ENCODE data around the gene MAGI2.

MAGI2 gene

DNA sequence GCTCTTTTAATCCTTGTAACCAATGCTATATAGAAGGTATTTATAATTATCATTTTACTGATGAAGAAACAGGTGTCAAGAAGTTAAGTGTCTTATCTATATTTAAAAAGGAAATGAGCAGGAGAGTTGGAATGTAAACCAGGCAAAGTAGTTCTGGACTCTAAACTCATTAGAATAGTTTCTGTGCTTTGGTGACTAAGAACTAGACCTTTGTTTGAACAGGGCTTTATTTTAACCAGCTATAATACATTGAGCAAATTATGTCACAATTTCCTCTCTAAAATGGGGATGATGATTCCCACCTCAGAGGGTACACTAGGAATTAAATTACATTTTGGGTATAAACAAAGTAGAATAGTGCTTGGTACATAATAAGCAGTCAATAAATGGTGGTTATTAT, 236.0 kb downstream of the MAGI2 start:
- no peak overlapping the region for H3K4me3 ChIP-seq (replicated peaks; ENCODE audit: low read depth, low read length)
- DNase-seq (ENCODE audit: extremely low read depth, low read depth), result no peak
- TF ChIP-seq, protein P1, sequence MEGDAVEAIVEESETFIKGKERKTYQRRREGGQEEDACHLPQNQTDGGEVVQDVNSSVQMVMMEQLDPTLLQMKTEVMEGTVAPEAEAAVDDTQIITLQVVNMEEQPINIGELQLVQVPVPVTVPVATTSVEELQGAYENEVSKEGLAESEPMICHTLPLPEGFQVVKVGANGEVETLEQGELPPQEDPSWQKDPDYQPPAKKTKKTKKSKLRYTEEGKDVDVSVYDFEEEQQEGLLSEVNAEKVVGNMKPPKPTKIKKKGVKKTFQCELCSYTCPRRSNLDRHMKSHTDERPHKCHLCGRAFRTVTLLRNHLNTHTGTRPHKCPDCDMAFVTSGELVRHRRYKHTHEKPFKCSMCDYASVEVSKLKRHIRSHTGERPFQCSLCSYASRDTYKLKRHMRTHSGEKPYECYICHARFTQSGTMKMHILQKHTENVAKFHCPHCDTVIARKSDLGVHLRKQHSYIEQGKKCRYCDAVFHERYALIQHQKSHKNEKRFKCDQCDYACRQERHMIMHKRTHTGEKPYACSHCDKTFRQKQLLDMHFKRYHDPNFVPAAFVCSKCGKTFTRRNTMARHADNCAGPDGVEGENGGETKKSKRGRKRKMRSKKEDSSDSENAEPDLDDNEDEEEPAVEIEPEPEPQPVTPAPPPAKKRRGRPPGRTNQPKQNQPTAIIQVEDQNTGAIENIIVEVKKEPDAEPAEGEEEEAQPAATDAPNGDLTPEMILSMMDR (IDR thresholded peaks at IDR 0.05; ENCODE audit: low read depth, low read length, missing control alignments), result no peak

DNA sequence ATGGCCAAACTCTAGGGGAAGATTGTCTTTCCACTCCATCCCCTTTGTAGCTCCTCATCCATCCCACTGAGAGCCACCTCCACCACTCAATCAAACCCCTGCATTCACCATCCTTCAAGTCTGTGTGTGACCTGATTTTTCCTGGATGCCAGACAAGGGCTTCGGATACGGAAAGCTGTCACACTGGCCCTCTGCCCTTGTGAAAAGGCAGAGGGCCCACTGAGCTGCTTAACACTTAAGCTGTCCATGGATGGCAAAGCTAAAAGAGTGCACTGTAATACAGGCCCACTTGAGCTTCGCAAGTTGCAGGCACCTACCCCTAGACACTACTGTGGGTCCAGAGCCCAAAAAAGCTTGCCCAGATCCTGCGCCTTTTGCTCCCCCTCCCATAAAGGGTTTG, 237.2 kb downstream of the MAGI2 start:
- H3K4me3 ChIP-seq (replicated peaks; ENCODE audit: low read depth, low read length), result no peak overlapping the region
- DNase-seq (ENCODE audit: extremely low read depth, low read depth), result no peak
- TF ChIP-seq, protein P1 (IDR thresholded peaks at IDR 0.05; ENCODE audit: low read depth, low read length, missing control alignments), result no peak

DNA sequence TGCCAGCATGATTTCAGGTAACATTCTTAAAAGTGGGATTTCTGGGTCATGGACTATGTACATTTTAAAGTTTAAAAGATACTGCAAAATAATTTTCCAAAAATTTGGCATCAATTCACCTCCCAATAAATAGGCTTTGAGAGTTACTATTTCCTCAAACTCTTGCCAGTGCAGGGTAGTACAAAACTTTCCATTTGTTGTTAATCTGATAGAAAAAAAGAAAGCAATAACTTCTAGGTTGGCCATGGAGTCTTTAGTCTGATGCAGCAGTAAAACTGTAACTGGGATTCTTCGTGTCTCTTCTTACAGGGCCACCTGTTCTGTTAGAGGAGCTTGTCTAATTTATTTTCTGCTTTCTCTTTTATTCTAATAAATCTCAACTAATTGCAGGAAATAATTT, 241.1 kb downstream of the MAGI2 start:
- no peak for DNase-seq (ENCODE audit: extremely low read depth, low read depth)
- TF ChIP-seq, protein P1 (IDR thresholded peaks at IDR 0.05; ENCODE audit: low read depth, low read length, missing control alignments), result no peak
- no peak overlapping the region for H3K4me3 ChIP-seq (replicated peaks; ENCODE audit: low read depth, low read length)

DNA sequence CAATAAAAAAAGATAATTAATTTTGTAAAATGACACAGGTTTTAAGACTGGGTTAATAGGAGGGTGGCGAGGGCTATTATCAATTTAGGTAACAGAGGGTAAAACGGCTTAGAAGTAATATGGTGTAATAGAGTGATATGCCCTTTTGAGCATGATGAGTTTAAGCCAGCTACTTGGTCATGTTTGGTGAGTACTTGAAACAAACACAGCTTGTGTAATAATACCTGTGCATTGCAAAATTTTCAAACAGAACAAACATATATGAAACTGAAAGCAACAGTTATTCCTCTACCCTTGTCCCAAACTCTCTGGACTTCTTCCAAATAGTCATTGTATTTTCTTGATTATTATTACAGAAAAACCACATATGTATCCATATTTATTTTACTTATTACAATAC, 241.7 kb downstream of the MAGI2 start:
- no peak overlapping the region for H3K4me3 ChIP-seq (replicated peaks; ENCODE audit: low read depth, low read length)
- TF ChIP-seq, protein P1 (IDR thresholded peaks at IDR 0.05; ENCODE audit: low read depth, low read length, missing control alignments), result no peak
- DNase-seq (ENCODE audit: extremely low read depth, low read depth), result no peak

DNA sequence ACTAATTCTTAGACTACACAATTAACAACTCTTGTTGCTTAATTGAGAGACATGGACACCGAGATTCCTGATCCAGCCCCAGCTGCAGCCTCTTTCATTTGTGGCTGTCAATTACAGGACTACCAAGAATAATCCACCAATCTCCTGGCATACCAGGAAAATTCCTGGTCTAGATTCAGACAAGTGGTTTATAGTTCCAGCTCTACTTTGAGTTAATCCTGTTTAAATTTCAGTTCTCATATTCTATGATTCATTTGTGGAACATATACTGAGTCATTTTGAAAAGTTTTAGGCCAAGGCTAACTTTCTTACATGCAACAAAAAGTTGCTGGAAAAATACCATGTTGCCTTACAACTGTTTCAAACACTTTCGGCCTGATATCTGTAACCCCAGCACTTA, 253.5 kb downstream of the MAGI2 start:
- TF ChIP-seq, protein P1 (IDR thresholded peaks at IDR 0.05; ENCODE audit: low read depth, low read length, missing control alignments), result no peak
- DNase-seq (ENCODE audit: extremely low read depth, low read depth), result no peak

DNA sequence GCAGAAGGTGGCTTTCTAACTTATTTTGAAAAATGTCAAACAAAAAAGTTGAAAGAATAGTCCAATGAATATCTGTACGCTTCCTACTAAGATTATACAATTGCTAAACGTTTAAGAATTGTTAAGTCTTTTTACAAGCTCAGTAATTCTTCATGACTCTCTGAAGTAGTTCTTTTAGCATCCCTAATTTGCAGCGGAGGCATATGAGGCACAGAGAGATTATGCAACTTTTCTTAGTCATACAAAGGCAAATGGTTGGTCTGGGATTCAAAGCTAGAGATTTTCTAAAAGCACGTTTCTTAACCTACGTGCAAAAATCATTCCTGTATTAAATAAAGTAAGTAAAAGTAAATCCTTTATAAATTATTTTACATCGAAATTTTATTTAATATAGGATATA, 254.2 kb downstream of the MAGI2 start:
- no peak overlapping the region for H3K4me3 ChIP-seq (replicated peaks; ENCODE audit: low read depth, low read length)
- DNase-seq (ENCODE audit: extremely low read depth, low read depth), result no peak
- TF ChIP-seq, protein P1 (IDR thresholded peaks at IDR 0.05; ENCODE audit: low read depth, low read length, missing control alignments), result no peak

More for the DNA sequence above, 253.5 kb downstream of the MAGI2 start:
- H3K4me3 ChIP-seq (replicated peaks; ENCODE audit: low read depth, low read length), result no peak overlapping the region

DNA sequence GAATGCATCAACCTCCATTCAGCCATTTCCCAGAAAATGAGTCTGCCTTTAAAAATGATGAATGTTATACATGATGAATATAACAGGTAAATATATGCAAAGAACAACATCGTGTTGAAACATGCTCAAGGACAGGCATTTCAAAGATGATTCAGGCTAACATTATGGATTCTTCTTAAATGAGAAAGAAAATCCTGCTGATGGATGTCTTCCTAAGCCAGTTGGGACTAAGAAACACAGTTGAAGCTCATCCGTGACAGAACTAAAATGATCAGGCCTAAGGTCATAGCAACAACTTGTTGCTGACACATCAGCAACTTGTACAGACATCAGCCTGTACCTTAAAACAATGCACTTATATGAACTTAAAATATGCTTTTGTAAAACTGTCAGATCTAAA, 267.9 kb downstream of the MAGI2 start:
- H3K4me3 ChIP-seq (replicated peaks; ENCODE audit: low read depth, low read length), result no peak overlapping the region
- no peak for DNase-seq (ENCODE audit: extremely low read depth, low read depth)
- TF ChIP-seq, protein P1 (IDR thresholded peaks at IDR 0.05; ENCODE audit: low read depth, low read length, missing control alignments), result no peak

All from HFF-Myc (cell line).